GM23248 (cell line): ENCODE results near the gene ZNF26. TPM values are rescaled to one million over a fixed set of nuclear protein-coding genes. Genes with fewer than 3 reads are reported as not detected.

Source experiments
- DNase-seq: peaks from one replicate; pipeline ENCODE4 v3.0.0-alpha.2; 2015
- H2AFZ ChIP-seq: fragments of 200-600 bp; sonication (generic); 2 replicates; pipeline ENCODE4 v1.6.1; 2016; ENCODE audit warnings: antibody characterized with exemption
- H3F3A ChIP-seq: fragments of 200-600 bp; sonication (generic); 2 replicates; pipeline ENCODE4 v1.6.1; 2016; ENCODE audit warnings: mild to moderate bottlenecking, antibody characterized with exemption, mixed run types; ENCODE audit not compliant: insufficient read depth
- H3K27ac ChIP-seq: fragments of 200-600 bp; sonication (generic); 2 replicates; pipeline ENCODE4 v1.5.1; 2016; ENCODE audit warnings: mild to moderate bottlenecking
- H3K27me3 ChIP-seq: fragments of 200-600 bp; sonication (generic); replicated peaks from 2 replicates; pipeline ENCODE4 v1.6.1; 2016; ENCODE audit warnings: mild to moderate bottlenecking; ENCODE audit not compliant: insufficient read depth
- H3K36me3 ChIP-seq: fragments of 200-600 bp; sonication (generic); 2 replicates; pipeline ENCODE4 v1.6.1; 2016; ENCODE audit warnings: low read depth, mild to moderate bottlenecking
- H3K4me1 ChIP-seq: fragments of 200-600 bp; sonication (generic); 2 replicates; pipeline ENCODE4 v1.6.1; 2016; ENCODE audit warnings: mild to moderate bottlenecking; ENCODE audit not compliant: insufficient read depth
- H3K4me2 ChIP-seq: fragments of 200-600 bp; sonication (generic); one replicate; pipeline ENCODE4 v1.6.1; 2016; ENCODE audit warnings: mild to moderate bottlenecking; ENCODE audit not compliant: unreplicated experiment
- H3K4me3 ChIP-seq: fragments of 200-600 bp; sonication (generic); 2 replicates; pipeline ENCODE4 v1.5.1; 2016; ENCODE audit warnings: mild to moderate bottlenecking
- H3K79me2 ChIP-seq: fragments of 200-600 bp; sonication (generic); 2 replicates; pipeline ENCODE4 v1.6.1; 2016; ENCODE audit warnings: mild to moderate bottlenecking; ENCODE audit not compliant: insufficient read depth
- H3K9ac ChIP-seq: fragments of 200-600 bp; sonication (generic); 2 replicates; pipeline ENCODE4 v1.6.1; 2016; ENCODE audit warnings: mild to moderate bottlenecking
- H3K9me2 ChIP-seq: fragments of 200-600 bp; sonication (generic); 2 replicates; pipeline ENCODE4 v1.6.1; 2016; ENCODE audit warnings: mixed run types, mild to moderate bottlenecking, moderate library complexity; ENCODE audit not compliant: insufficient read depth
- H3K9me3 ChIP-seq: fragments of 200-600 bp; sonication (generic); one replicate; pipeline ENCODE4 v1.6.1; 2017; ENCODE audit warnings: low read depth
- H4K20me1 ChIP-seq: fragments of 200-600 bp; sonication (generic); 2 replicates; pipeline ENCODE4 v1.6.0; 2016; ENCODE audit not compliant: insufficient read depth
- EZH2 ChIP-seq: fragments of 200-600 bp; sonication (generic); IDR thresholded peaks from 2 replicates; pipeline ENCODE4 v1.6.1; 2018; ENCODE audit warnings: antibody characterized with exemption, mild to moderate bottlenecking; ENCODE audit not compliant: insufficient read depth, poor library complexity, severe bottlenecking
- EZH2phosphoT487 ChIP-seq: fragments of 200-600 bp; sonication (generic); IDR thresholded peaks from 2 replicates; pipeline ENCODE4 v1.6.1; 2018; ENCODE audit warnings: antibody characterized with exemption, moderate library complexity, mild to moderate bottlenecking, low read depth; ENCODE audit not compliant: insufficient read depth
- WGBS, 2 experiments: methylation state at CpG; one replicate each; pipeline ENCODE4 v1.1.6; 2015 to 2017; ENCODE audit warnings: low lambda C conversion rate in 2 of 2, low coverage in 1 of 2; ENCODE audit errors: missing lambda C conversion rate in 2 of 2; 5-methylcytosine and 5-hydroxymethylcytosine counted together
- in situ Hi-C: fragments of 300-500 bp; cut with MboI; formaldehyde crosslinking; loops from 2 replicates; pipeline ENCODE4 v1.15.0; 2020
- polyA plus RNA-seq: library from polyadenylated mRNA; unstranded; fragments of >200 nt; fragmentation: Nextera tagmentation; extraction: Ambion mirVana; gene quantifications from 2 replicates; pipeline ENCODE4 v1.2.1, GENCODE V29; 2016
- total RNA-seq: library from RNA; depleted of rRNA; stranded (reverse); fragments of >200 nt; shearing (Covaris generic); gene quantifications from 2 replicates; pipeline ENCODE4 v1.2.3, GENCODE V29; 2014

The ZNF26 gene
- total and polyA plus RNA-seq, 2 experiments from 2014 or later = 6.7 to 12.3 TPM

DNA sequence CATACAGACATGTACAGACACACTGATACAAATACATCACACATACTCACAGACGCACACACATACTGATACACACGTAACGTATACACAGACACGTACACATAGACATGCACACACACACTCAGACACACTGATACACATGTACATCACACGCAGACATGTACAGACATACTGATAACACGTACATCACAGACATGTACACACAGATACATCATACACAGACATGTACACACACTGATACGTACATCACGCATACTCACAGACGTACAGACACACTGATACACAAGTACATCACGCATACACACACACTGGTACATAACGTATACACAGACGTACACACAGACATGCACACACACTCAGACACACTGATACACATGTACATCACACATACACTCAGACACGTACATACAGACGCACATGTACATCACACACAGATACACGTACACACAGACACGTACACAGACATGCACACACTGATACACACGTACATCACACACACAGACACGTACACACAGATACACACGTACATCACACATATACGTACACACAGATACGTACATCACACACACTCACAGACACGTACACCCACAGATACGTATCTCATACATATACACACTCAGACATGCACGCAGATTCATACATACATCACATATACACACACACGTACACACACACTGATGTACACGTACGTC lies 35.2 kb upstream of the ZNF26 start:
- DNase-seq = no peak
- in situ Hi-C loops = no loop called here
- H3K27me3 ChIP-seq = no peaks in the 10 kb centered on the region
- no peak overlapping the region for H3K9ac ChIP-seq
- H3K27ac ChIP-seq = no peak overlapping the region
- no peaks in the 10 kb centered on the region for H4K20me1 ChIP-seq
- H2AFZ ChIP-seq = no peak overlapping the region
- H3K4me3 ChIP-seq = no peak overlapping the region
- H3K9me2 ChIP-seq = no peaks in the 10 kb centered on the region
- TF ChIP-seq EZH2 (no peak), EZH2phosphoT487 (no peak)
- H3F3A ChIP-seq = peaks cover 13% of the 10 kb centered on the region
- H3K4me2 ChIP-seq = no peak overlapping the region
- peaks cover 26% of the 10 kb centered on the region for H3K36me3 ChIP-seq
- peaks cover 90% of the 10 kb centered on the region for H3K79me2 ChIP-seq
- WGBS, 2 experiments = 91% methylated on average over 27 of the region's 27 CpGs
- 0 out of 2 replicates have a peak, but pooled peaks cover 5% of the 10 kb centered on the region for H3K4me1 ChIP-seq
- H3K9me3 ChIP-seq = no peaks in the 10 kb centered on the region

DNA sequence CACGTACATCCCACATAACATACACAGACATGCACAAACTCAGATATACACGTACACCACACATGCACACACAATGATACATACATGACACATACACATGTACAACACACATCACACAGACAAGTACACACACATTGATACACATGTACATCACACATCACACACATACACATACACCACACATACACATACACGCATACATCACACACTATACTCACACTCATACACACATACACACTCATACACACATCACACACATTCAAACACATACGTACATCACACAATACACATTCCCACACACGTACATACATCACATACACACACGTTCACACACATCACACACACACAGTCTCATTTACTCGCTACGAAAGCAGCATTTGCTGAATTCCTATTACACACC lies 34.5 kb upstream of the ZNF26 start:
- no peak for DNase-seq
- Histone ChIP-seq H3K79me2 (peaks cover 88% of the 10 kb centered on the region), H3K9ac (no peak overlapping the region), H3K4me2 (no peak overlapping the region), H4K20me1 (no peaks in the 10 kb centered on the region), H3K4me3 (no peak overlapping the region), H3K27me3 (no peaks in the 10 kb centered on the region), H3K9me3 (no peaks in the 10 kb centered on the region), H3K27ac (no peak overlapping the region), H2AFZ (no peak overlapping the region), H3K36me3 (peaks cover 19% of the 10 kb centered on the region), H3F3A (peaks cover 13% of the 10 kb centered on the region), H3K4me1 (0 out of 2 replicates have a peak, but pooled peaks cover 5% of the 10 kb centered on the region), H3K9me2 (no peaks in the 10 kb centered on the region)
- TF ChIP-seq EZH2 (no peak), EZH2phosphoT487 (no peak)
- 99% methylated on average over 8 of the region's 8 CpGs for WGBS, 2 experiments
- in situ Hi-C loops = no loop called here

GRCh38 chr12:132952371-132953162 lies 33.6 kb upstream of the ZNF26 start:
- no peak overlapping the region for H2AFZ ChIP-seq
- no peak overlapping the region for H3K4me2 ChIP-seq
- H3K79me2 ChIP-seq = peaks cover 88% of the 10 kb centered on the region
- H3K9ac ChIP-seq = no peak overlapping the region
- H3K27ac ChIP-seq = no peak overlapping the region
- no peaks in the 10 kb centered on the region for H3K9me3 ChIP-seq
- DNase-seq = no peak
- no peaks in the 10 kb centered on the region for H3K9me2 ChIP-seq
- TF ChIP-seq EZH2phosphoT487 = no peak
- no peak for TF ChIP-seq EZH2
- no peaks in the 10 kb centered on the region for H4K20me1 ChIP-seq
- no peak overlapping the region for H3K4me3 ChIP-seq
- 95 to 96% methylated on average over 18 of the region's 18 CpGs for WGBS, 2 experiments
- in situ Hi-C loops = no loop called here
- peaks cover 13% of the 10 kb centered on the region for H3F3A ChIP-seq
- H3K27me3 ChIP-seq = no peaks in the 10 kb centered on the region
- peaks cover 16% of the 10 kb centered on the region for H3K36me3 ChIP-seq
- H3K4me1 ChIP-seq = 0 out of 2 replicates have a peak, but pooled peaks cover 5% of the 10 kb centered on the region

- H3K9me3 ChIP-seq = no peaks in the 10 kb centered on the region
- 97 to 100% methylated on average over 2 of the region's 2 CpGs for WGBS, 2 experiments
- no peak overlapping the region for H3K27ac ChIP-seq
- H3K9ac ChIP-seq = no peak overlapping the region
- H2AFZ ChIP-seq = no peak overlapping the region
- peaks cover 88% of the 10 kb centered on the region for H3K79me2 ChIP-seq
- H3K27me3 ChIP-seq = no peaks in the 10 kb centered on the region
- no peak overlapping the region for H3K4me3 ChIP-seq
- no peak for DNase-seq
- H3K36me3 ChIP-seq = peaks cover 11% of the 10 kb centered on the region; the same call in 1 of the 2 replicates
- no peaks in the 10 kb centered on the region for H4K20me1 ChIP-seq
- no peak overlapping the region for H3K4me2 ChIP-seq
- 0 out of 2 replicates have a peak, but pooled peaks cover 5% of the 10 kb centered on the region for H3K4me1 ChIP-seq
- no peak for TF ChIP-seq EZH2phosphoT487
- TF ChIP-seq EZH2 = no peak
- in situ Hi-C loops = no loop called here
- no peaks in the 10 kb centered on the region for H3K9me2 ChIP-seq
- peaks cover 13% of the 10 kb centered on the region for H3F3A ChIP-seq
Observed at GRCh38 chr12:132953163-132953425, 33.1 kb upstream of the ZNF26 start.
